ENCODE measurements around the gene MYCBP2.
A peak's percentile ranks its signal among the peaks of the same experiment; 100 is the strongest.
"Not testable (repeated sequence)": the region's sequence is repeated elsewhere in the genome, so short reads cannot be mapped to it uniquely, and the experiment has no call there.

The MYCBP2 gene

DNA sequence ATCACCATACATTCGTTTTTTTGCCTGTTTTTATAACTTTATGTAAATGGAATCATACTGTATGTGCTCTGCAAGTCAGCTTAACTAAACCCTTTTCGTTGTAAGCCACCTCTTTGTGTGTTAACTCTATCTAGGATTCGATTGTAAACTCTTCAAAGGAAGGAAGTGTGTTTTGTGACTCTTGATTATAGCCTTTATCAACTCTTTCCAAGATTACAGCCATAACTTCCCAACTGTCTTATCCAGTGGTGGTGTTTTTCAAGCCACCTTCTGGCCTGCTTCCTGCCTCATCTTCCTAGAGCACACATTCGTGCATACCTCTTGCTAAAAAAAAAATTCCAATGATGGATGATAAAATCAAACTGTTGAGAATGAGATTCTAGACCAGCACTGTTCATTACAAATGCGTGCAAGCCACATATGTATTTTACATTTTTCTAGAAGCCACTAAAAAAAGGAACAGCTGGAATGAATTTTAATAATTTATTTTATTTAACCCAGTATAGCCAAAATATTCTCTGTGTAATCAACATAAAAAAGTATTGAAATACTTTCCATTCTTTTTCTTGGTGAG lies 287.9 kb downstream of the MYCBP2 start:
- DNase-seq (ENCODE audit: low read depth in 1 of 2, low spot score in 1 of 2), result no peak

DNA sequence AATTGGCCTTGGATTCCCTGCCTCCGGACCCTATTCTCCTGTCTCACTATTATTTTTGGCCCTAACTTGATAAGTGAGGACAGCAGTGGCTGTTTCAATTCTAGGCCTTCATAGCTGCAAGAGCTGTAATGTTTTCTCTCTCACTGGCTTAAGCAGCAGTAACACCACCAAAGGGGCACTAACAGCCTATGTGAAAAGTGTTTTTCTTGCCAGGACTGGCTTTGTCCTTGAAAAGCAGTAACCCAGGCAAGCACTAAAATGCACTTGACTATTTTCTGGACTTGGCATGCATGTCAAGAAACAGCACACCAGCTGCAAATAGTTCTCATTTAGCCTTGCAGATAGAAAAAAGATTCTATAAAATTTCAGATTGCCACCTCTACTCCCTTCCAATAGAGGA lies 290.6 kb downstream of the MYCBP2 start:
- DNase-seq (ENCODE audit: low read depth in 1 of 2, low spot score in 1 of 2), result no peak

DNA sequence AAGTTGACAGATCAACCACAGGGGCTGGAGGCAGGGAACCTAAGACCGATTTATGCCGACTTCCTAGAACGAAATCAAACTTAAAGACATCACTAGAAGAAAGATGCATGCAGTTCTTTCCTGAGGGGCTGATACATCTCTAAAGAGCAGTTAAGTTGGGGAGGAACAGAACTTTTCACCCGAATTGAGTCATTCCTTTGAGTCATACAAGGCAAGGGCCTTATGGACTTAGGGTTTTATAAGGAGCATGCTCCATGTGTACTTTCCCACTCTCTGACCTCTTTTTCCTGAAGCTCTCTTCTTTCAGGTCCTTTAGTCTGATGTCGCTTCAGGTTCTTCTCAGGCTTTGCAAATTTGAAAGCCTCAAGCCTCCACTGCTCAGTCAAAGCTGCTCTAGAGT lies 292.0 kb downstream of the MYCBP2 start:
- no peak for DNase-seq (ENCODE audit: low read depth in 1 of 2, low spot score in 1 of 2)

DNA sequence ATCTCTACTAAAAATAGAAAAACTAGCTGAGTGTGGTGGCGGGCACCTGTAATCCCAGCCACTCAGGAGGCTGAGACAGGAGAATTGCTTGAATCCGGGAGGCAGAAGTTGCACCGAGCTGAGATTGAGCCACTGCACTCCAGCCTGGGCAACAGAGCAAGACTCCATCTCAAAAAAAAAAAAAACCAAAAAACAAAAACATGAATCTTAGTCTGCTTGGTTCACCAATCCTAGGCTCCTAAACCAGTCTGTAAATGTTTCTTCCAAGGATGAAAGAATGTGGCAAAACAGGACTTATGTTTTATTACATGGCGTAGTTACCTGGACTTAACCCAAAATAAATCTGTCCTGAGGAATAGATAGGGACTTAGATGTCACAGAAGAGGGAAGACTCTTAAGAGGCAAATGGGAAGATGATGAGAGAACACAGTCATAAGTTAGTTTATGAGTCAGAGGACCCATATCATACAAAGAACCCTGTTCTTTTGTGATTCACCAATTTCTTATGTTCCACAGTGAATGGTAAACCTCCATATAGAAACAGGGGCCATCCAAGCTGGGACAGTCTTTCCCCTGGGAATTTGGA lies 293.1 kb downstream of the MYCBP2 start:
- DNase-seq (ENCODE audit: low read depth in 1 of 2, low spot score in 1 of 2), result no peak

DNA sequence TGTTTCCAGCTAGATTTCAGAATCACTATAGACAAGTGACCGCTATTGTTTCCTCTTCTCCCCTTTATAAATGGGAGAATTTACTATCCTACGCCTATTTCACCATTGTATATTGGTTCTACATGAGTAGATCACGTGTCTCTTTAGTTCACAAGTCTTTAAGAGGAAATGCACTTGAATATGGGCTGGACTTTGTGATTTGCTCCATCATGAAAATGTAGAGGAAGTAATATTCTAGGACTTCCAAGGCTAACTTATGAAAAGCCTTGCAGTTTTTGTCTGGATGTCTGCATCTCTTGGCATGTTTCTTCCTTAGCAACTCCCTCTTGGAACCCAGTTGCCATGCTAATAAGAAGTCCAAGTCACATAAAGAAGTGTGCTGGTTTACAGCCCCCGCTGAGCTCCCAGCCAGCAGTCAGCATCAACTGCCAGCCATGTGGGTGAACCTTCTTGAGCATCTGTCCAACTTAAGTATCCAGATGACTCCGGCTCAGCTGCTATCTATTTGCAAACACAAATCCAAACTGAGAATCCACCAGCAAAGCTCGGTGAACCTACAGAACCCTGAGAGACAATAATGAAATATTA lies 295.1 kb downstream of the MYCBP2 start:
- DNase-seq (ENCODE audit: low read depth in 1 of 2, low spot score in 1 of 2), result no peak

DNA sequence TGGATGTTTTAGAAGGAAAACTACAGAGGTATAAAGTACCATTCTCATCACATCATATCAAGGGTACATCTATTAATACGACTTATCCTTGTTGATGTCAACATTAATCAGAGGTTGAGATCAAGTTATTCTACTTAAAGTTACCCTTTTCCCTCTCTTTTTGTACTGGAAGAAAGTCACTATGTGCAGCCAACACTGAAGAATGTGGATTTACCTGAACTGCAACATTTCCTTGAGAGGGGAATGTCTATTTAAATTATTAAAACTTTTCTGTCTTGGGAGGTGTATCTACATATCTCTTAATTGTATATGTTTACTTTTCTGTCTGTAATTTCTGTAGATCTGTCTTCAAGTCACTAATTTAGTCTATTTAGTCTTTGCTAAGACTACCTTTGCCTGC lies 297.5 kb downstream of the MYCBP2 start:
- no peak for DNase-seq (ENCODE audit: low read depth in 1 of 2, low spot score in 1 of 2)

DNA sequence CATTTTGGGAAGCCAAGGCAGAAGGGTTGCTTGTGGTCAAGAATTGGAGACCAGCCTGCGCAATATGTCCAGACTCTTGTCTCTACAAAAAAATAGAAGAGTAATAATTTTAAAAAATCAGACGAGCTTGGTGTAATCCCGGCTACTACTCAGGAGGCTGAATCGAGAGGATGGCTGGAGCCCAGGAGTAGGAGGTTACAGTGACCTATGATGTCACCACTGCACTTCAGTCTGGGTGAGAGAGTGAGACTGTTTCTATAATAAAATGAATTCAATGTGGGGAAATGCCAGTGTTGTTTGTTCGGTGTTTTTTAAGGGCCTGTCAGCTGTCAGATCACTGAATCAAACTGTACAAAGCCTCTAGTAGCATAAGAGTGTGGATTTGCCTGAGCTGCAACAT lies 298.7 kb downstream of the MYCBP2 start:
- no peak for DNase-seq (ENCODE audit: low read depth in 1 of 2, low spot score in 1 of 2)

DNA sequence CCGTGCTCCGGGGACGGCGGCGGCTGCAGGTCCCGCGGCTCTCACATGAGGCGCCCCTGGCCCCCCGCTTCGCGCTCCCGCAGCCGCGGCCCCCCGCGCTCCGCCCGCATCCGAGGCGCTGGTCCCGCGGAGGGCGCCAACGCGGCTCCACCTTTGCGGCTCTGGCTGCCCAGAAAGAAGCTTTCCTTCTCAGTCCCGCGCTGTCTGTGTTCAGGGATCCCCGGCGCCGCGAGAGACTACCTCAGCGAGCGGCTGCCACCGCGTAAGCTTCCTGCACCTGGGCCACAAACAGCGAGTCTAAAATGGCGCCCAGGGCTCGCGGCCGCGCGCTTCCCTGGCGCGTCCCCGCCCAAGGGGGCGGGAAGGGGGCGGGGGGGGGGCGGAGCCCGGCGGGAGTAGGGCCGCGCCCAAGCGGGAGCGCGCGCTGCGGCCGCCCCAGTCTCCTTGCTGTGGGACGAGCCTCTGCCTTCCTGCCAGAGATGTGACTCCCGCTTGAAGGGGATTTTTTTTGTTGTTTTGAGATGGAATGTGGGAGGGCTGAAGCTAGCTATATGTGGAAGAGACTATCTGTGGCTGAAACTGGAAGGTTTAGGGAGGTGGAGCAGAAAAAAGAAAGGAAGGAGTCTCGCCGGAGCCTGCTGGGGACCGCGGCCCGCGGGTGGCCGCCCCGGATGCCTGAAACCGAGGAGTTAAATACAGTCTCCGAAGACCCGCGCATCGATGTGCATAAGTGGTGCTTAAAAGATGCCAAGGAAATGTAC lies 299.9 kb downstream of the MYCBP2 start, which contains the start of gene FBXL3:
TSS of gene FBXL3 (minus strand) at position 299 of the 761 bp plus-strand sequence. CDS start 5,299 bp downstream, outside the sequence.
- peak; percentile 63 to 80 for DNase-seq (ENCODE audit: low read depth in 1 of 2, low spot score in 1 of 2)

DNA sequence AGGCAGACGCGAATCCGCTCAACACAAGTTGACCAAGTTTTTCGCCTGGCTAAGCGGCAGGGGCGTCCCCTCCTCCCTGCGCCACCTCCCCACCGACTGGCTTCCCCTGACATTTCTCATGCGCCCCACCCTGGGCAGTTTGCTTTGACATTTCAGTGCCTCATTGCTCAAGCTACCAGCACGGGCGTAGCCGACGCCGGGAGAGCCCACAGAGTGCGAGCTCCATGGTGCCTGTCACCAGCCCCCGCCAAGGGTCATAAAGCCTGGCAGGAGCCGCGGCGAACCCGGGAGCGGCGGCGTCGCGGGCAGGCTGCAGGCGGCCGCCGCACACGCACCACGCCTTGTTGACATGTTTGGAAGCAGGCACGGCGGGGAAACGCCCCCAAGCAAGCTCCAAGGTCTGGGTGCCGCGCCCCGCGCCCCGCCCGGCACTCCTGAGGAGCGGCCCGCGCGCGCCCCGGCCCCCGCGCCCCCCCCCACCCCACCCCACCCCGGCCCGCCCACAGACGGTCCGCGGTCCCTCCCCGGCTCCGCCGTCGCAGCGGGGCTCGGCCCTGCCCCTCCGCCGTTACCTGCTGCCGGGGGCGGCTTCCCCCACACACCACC lies 300.5 kb downstream of the MYCBP2 start:
- peak; percentile 45 to 65 for DNase-seq (ENCODE audit: low read depth in 1 of 2, low spot score in 1 of 2)

DNA sequence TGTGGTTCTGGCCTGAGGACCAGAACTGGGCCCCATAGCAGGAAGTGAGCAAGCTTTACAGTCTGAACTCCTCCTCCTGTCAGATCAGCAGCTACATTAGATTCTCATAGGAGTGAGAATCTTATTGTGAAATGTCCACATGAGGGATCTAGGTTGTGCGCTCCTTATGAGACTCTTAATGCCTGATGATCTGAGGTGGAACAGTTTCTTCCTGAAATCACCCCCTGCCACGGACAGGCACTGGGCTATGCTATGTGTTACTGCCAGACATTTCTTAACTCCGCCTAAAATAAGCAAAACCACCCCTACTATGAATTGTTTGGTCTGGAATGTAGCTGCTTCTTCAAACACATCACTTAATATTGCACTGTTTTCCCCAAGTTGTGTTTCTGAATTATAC lies 304.6 kb downstream of the MYCBP2 start:
- no peak for DNase-seq (ENCODE audit: low read depth in 1 of 2, low spot score in 1 of 2)

DNA sequence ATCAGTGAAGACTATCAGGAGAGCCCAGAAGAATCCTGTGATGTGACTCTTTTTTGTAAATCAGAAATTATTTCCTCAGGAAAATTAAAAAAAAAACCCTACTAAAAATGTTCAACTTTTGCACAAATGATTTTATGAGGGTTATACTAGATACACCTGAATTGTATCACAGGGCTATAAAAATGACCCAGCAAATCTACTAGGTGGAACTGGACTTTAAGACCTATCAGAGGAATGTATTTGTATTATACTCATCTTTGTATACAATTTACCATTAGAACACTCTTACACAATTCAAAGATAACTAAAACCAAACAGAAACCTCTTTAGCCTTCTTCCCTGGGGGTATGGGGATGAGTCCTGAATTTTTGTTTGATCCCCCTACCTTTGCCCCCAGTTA lies 307.1 kb downstream of the MYCBP2 start:
- DNase-seq (ENCODE audit: low read depth in 1 of 2, low spot score in 1 of 2), result no peak

DNA sequence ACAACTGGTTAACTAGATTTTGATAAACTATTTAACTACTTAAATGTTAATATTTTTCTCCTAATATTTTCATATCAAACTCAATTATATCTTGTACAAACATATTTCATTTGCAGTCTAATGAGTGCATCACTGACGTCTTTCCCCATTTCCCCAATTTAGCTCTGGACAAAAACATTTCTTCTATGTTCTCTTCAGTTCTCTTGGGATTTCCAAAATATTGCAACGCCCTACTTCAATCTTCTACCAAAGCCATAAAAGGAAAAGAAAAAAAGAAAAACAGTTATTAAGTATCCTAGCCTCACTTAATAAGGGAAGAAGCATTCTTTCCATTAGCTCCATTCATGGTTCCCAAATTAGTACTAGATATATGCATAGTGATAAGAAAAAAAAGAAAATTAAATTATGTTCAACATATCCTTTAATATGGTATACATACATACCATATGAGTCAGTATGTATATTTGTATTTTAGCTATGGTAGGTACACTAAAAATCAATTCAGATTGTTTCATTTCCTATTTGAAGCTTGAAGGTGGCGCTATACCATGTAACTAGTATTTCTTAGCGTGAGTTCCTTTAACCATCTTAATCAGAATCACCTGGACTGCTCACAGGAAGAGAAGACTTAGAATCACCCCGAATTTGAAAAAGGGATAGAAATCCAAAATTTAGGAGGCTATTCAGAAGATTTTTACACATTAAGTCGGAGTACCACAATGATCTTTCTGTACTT lies 309.8 kb downstream of the MYCBP2 start:
- DNase-seq (ENCODE audit: low read depth in 1 of 2, low spot score in 1 of 2), result no peak

DNA sequence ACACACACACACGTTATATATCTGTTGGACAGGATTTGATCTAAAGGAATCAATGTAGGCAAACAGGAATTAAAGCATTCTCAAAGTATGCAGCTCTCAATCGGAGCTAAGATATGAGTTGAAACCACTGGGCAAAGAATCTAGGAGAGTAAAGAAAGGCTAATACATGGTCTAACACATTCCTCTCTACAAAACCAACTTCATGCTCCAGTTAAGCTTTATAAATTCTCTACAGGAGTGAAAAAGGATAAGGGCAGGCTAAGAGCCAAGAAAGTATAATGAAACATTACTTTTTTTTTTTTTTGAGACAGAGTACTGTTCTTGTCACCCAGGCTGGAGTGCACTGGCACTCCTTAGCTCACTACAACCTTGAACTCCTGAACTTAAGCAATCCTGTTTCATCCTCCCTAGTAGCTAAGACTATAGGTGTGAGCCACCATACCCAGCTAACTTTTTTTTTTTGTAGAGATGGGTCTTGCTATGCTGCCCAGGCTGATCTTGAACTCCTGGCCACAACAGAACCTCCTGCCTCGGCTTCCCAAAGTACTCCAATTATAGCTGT lies 310.6 kb downstream of the MYCBP2 start:
- no peak for DNase-seq (ENCODE audit: low read depth in 1 of 2, low spot score in 1 of 2)

DNA sequence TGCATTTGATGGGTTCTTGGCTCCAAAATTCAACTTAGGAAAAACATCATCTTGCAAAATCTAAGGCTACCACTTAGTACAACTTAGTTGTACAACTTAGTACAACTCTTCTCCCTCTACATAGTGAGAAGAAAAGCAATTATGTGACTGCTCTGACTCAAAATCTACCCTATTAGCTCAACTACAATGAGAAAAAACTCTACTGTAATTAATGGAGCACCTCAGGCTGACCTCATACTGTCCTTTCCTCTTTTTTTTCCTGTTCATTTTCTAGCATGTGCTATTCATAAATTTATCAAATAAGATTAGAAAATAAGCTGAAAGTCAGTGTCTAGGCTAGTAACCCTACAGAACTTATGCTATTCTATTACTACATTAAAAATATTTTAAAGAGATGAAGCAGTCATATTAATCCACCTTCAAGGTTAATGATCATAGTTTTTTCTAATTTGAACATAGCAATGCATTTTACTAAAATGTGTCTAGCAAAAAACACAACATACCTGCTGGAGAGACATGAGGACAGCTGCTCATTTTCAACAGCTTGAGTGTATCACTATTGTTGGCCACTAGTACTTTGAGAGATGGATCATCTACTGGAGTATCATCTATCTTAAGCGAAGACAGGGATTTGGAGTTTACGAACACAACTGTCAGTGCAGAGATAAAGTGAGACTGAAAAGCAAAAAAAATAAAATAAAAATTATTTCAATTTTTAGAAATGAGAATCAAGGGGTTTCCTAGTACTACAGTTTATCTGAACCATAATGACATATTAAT lies 311.8 kb downstream of the MYCBP2 start:
- no peak for DNase-seq (ENCODE audit: low read depth in 1 of 2, low spot score in 1 of 2)

DNA sequence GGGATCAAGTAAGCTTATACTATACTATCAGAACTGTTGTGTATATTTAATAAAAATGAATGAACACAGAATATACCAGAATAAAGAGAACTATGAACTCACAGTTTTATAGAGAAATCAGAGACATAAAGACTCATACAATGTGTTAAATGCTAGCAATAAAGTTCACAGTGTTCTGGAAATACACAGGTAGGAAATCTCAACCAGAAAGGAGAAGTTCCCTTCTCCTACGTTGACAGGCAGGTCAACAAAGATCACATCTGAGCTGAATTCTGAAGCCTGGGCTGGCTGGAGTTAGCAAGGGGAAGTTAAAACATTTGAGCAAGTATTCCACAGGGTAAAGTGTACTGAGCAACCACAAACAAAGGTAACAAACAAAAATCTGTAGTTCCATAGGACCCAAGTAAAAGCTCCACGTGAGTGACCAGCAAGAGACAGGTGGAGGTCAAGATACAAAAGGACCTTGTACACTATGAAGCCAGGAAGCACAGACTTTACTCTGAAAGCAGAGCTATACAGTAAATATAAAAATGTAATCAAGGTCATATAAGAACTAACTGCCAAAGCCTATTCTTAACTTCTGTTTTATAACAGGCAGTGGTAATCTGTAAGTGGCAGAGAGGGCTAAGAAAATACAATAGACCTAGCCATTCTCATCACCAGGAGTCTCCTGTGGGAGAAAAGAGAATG lies 312.9 kb downstream of the MYCBP2 start:
- DNase-seq (ENCODE audit: low read depth in 1 of 2, low spot score in 1 of 2), result no peak

DNA sequence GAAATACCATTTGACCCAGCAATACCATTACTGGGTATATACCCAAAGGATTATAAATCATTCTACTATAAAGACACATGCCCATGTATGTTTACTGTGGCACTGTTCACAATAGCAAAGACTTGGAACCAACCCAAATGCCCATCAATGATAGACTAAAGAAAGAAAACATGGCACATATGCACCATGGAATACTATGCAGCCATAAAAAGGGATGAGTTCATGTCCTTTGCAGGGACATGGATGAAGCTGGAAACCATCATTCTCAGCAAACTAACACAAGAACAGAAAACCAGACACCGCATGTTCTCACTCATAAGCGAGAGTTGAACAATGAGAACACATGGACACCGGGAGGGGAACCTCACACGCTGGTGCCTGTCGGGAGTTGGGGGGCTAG lies 317.2 kb downstream of the MYCBP2 start:
- DNase-seq (ENCODE audit: low read depth in 1 of 2, low spot score in 1 of 2), result not testable (repeated sequence)

DNA sequence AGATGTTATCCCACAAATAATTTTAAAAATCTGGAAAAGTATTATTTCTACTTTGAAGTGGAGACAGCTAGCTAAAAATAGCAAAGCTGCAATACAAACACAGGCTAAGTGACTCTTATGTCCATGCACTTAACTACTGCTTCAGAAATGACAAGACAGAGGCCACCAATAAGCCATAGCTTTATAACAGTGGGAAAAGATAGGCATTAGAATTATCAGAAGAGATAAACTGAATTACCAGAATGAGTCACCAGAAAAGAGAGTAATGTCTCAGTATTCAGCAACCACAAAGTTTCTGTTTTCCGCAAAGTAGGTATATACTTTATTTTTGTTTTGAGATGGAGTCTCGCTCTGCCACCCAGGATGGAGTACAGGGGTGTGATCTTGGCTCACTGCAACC lies 317.9 kb downstream of the MYCBP2 start:
- no peak for DNase-seq (ENCODE audit: low read depth in 1 of 2, low spot score in 1 of 2)

DNA sequence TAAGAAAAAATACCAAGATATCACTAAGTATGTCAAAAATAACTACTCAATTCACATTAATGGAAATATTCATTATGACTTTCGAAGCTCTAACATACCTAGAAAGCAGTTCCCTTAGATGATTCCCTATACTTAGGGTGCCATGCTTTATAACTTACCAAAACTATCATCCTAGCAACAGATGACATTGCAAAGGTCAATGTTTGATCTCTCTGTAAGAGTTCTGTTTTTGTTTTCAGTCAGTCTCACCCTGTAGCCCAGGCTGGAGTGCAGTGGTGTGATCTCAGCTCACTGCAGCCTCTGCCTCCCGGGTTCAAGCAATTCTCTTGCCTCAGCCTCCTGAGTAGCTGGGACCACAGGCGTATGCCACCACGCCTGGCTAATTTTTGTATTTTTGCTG lies 318.6 kb downstream of the MYCBP2 start:
- not testable (repeated sequence) for DNase-seq (ENCODE audit: low read depth in 1 of 2, low spot score in 1 of 2)

DNA sequence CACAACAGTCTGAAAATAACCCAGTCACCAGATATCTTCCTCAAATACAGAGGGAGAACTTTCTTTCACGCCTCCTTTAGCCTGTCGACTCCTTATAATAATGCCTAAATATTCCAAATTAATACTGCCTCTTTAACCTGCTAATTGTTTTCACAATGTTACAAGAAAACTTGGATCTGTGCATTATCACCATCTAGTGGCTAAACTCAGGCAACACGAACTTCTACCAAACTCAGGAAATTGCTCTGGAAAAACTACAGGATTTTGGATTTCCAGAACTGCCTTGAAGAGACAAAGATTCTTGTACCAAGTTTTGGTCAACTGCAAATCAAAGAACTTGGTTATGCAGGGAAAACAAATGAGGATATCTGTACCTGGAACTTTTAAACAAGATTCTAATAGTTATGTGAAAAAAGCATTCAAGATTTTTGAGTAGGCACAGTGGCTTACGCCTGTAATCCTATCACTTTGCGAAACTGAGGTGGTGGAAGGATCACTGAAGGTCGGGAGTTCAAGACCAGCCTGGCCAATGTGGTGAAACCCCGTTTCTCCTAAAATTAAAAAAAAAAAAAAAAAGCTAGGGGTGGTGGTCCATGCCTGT lies 324.2 kb downstream of the MYCBP2 start:
- no peak for DNase-seq (ENCODE audit: low read depth in 1 of 2, low spot score in 1 of 2)

Data from activated T-helper 1 cell treated with anti-CD3 and anti-CD28 coated beads, Interleukin-2, amount 50 U/mL, for 16 hours (primary cell).